Ovary (tissue), 9 donors: ENCODE measurements around the gene KREMEN1. TPM values are rescaled to one million over a fixed set of nuclear protein-coding genes. Genes with fewer than 3 reads are reported as not detected.
A peak's percentile ranks its signal among the peaks of the same experiment; 100 is the strongest.

ENCODE experiments used
- DNase-seq, 5 donors: peaks; one replicate each; pipeline ENCODE4 v3.0.0-alpha.2; 2019 to 2020
- H3K27ac ChIP-seq, 2 donors: fragments of 200-600 bp; one replicate each; pipeline versions ENCODE4 v1.5.1 to v1.8.0; 2019 to 2022
- H3K27me3 ChIP-seq: fragments of 200-600 bp; one replicate; pipeline ENCODE4 v1.8.0; 2022
- H3K36me3 ChIP-seq: fragments of 200-600 bp; sonication (generic); one replicate; pipeline ENCODE4 v1.5.1; 2019
- H3K4me1 ChIP-seq: one replicate; pipeline ENCODE4 v1.8.1; 2013; ENCODE audit warnings: mild to moderate bottlenecking, moderate library complexity; ENCODE audit not compliant: insufficient read depth
- H3K4me3 ChIP-seq: fragments of 200-600 bp; sonication (generic); one replicate; pipeline ENCODE4 v1.5.1; 2017
- H3K9me3 ChIP-seq, 2 donors: fragments of 200-600 bp in 1 of 2; sonication (generic) in 1 of 2; one replicate each; pipeline versions ENCODE4 v1.5.1 to v1.8.1; 2013 to 2019; ENCODE audit warnings: mild to moderate bottlenecking in 1 of 2, moderate library complexity in 1 of 2
- EP300 ChIP-seq: sonication (generic); formaldehyde crosslinking; IDR thresholded peaks from one replicate; pipeline ENCODE4 v1.6.1; 2017; ENCODE audit warnings: antibody characterized with exemption
- POLR2A ChIP-seq: fragments of 450-650 bp; IDR thresholded peaks from one replicate; pipeline ENCODE4 v1.6.1; 2017; ENCODE audit warnings: antibody characterized with exemption, mild to moderate bottlenecking, moderate library complexity
- WGBS, 3 donors: extraction: QIAGEN DNeasy Blood & Tissue Kit in 1 of 3; methylation state at CpG; one replicate each; pipeline versions ENCODE4 v1.1.5 to v1.1.7; 2013 to 2017; 5-methylcytosine and 5-hydroxymethylcytosine counted together
- intact Hi-C, 4 donors: fragments of 100-400 bp; cut with DNase I; formaldehyde crosslinking; loops; one replicate each; pipeline versions ENCODE4 v1.11.0 to v1.15.1; 2022 to 2023
- polyA plus RNA-seq, 2 donors: library from polyadenylated mRNA; stranded (reverse); fragments of 200-250 nt in 1 of 2; fragments of 350-450 nt in 1 of 2; fragmentation: Illumina TruSeq in 1 of 2; extraction: RNeasy Lipid Tissue Mini Kit (QIAGEN cat#74804) in 1 of 2; gene quantifications; one replicate each; pipeline ENCODE4 v1.2.3, GENCODE V29; 2013 to 2014
- small RNA-seq: library from RNA; depleted of rRNA; stranded (forward); fragments of <200 nt; gene quantifications from one replicate; pipeline ENCODE3, GENCODE V24; 2016
- total RNA-seq, 7 donors: library from RNA; depleted of rRNA in 2 of 7; stranded (reverse); fragments of >200 nt in 2 of 7; fragmentation: NEBNext Ultra II Directional in 3 of 7; extraction: Animal tissue kit (Norgen Biotek cat#: 25700) in 3 of 7; gene quantifications; one replicate each; pipeline versions ENCODE4 v1.1.0 to v1.2.4, GENCODE V29; 2016 to 2023
- TF ChIP-seq, protein P1 (sequence below), 3 donors: fragments of 450-650 bp in 2 of 3; fragments of 200-600 bp in 1 of 3; IDR thresholded peaks; one replicate each; pipeline versions ENCODE4 v1.5.1 to v1.8.0; 2016 to 2022; ENCODE audit warnings: antibody characterized with exemption in 3 of 3, mild to moderate bottlenecking in 1 of 3
- donor health status: DM: no; HTN: no; CAD: no; lungs with moderate emphysema.
- donor health status: DM: no; HTN: no; CAD: no.
- donor health status: Bipolar disorder and iron deficiency.
- donor health status: DM: yes; HTN: yes; CAD: no.
- donor health status: DM: no; HTN: no; CAD: no.
- donor health status: DM: yes; HTN: yes; CAD: no.

Gene KREMEN1
- total and polyA plus RNA-seq, 9 donors, result 15.4 to 49.5 (median 35.6) TPM

DNA sequence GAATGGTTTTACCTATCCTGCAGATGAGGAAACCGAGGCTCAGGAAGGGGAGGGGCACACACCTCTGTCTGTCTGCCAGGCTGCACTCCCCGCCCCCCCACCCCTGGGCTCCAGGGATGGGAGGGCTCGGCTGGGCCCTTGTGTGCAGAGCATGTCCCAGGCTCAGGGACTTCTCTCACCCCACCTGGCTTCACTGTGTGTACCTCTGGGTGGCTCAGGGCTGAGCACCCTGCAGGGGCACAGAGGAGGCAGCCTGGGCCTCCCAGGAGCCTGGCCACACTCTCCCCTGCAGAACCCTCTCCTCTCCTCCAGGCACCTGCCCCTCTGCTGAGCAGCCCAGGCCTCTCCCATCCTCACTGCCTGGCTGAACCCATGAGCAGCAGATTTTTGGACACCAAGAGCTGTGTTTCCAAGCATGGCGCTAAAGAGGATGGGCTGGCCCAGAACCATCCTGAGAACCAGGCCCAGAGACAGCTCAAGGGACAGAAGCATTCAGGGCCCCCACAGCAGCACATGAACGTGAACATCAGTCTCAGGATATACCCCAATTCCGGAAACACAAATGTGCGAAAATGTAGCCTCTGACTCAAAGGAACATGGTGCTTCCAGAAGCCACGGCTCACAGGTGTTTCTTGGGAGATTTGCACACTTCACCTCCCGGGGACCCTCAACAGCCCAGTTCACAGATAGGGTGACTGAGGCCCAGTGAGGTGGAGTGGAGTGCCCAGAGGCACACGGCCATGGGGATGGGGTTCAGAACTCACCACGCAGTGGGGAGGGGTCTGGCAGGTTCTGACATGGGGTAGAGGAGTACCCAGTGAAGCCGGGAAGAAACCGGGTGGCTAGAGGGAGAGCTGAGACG, 143.4 kb downstream of the KREMEN1 start:
- no peaks in the 10 kb centered on the region for H3K36me3 ChIP-seq
- no peak overlapping the region for H3K4me3 ChIP-seq
- H3K9me3 ChIP-seq, result no peaks in the 10 kb centered on the region
- H3K4me1 ChIP-seq, result no peaks in the 10 kb centered on the region
- peak in 1 of 5 donors; percentile 30 for DNase-seq
- no peaks in the 10 kb centered on the region for H3K27me3 ChIP-seq
- TF ChIP-seq POLR2A, result no peak
- no peak for TF ChIP-seq EP300
- TF ChIP-seq, protein P1, sequence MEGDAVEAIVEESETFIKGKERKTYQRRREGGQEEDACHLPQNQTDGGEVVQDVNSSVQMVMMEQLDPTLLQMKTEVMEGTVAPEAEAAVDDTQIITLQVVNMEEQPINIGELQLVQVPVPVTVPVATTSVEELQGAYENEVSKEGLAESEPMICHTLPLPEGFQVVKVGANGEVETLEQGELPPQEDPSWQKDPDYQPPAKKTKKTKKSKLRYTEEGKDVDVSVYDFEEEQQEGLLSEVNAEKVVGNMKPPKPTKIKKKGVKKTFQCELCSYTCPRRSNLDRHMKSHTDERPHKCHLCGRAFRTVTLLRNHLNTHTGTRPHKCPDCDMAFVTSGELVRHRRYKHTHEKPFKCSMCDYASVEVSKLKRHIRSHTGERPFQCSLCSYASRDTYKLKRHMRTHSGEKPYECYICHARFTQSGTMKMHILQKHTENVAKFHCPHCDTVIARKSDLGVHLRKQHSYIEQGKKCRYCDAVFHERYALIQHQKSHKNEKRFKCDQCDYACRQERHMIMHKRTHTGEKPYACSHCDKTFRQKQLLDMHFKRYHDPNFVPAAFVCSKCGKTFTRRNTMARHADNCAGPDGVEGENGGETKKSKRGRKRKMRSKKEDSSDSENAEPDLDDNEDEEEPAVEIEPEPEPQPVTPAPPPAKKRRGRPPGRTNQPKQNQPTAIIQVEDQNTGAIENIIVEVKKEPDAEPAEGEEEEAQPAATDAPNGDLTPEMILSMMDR (IDR thresholded peaks at IDR 0.05), result no peak
- no peak overlapping the region for H3K27ac ChIP-seq
- intact Hi-C loops, result no loop called here
- WGBS, 3 donors, result 79 to 83% (median 79%) methylated on average over 14 of the region's 14 CpGs

DNA sequence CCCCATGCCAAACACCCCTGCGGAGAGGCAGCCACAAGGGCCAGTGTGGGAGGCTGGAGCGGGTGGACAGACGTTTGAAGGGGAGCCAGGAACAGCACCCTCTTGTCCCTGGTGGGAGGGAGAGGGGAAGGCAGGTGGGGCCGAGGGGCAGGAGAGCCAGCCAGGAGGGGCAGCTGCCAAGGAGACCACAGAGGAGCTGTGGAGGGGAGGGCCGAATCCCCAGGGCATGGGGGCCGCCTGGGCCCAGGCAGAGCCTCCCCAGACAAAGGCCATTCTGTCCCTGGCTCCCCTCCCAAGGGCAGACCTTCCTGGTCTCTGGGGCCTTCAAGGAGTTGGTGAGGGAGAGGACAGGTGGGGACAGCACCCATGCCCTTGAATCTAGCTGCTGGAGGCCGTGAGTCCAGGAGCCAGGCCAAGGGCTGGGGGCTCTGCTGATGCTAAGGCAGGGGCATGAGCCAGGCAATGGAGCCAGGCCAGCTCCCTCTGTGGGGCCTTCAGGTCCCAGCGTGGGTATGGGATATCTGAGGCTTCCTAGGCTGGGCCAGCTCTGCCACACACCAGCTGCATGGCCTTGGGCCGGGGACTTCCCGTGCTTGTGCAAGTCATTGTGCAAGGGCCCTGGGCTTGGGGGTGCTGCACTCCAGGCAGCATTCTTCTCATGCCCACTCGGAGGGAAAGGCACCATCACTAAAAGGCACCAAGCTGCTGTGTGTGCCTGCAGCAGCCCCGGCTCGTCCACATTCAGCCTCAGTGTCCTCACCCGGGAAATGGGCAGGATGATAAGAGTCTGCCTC, 144.2 kb downstream of the KREMEN1 start:
- WGBS, 3 donors, result 63 to 69% (median 69%) methylated on average over 13 to 14 of the region's 14 CpGs
- no peaks in the 10 kb centered on the region for H3K9me3 ChIP-seq
- no peak overlapping the region for H3K27ac ChIP-seq
- no peak overlapping the region for H3K4me3 ChIP-seq
- H3K27me3 ChIP-seq, result no peaks in the 10 kb centered on the region
- TF ChIP-seq POLR2A (no peak), EP300 (no peak)
- TF ChIP-seq, protein P1 (IDR thresholded peaks at IDR 0.05), result no peak
- DNase-seq, result peak in 2 of 5 donors; percentile 42 to 71
- no peaks in the 10 kb centered on the region for H3K36me3 ChIP-seq
- no peaks in the 10 kb centered on the region for H3K4me1 ChIP-seq
- intact Hi-C loops, result no loop called here

Small RNAs within 50 kb of the gene (small RNA-seq; reads per million reads assigned to genes)
- gene RNU6-1219P (not detected), gene RNU6-810P (not detected)

Other genes with a start within 250 kb of the KREMEN1 start
- 10 to 100 TPM; 11.1 to 24.3 (median 14.1) TPM for gene ZNRF3, start 189.5 kb upstream of the KREMEN1 start, total RNA-seq
- gene ZNRF3, start 189.5 kb upstream of the KREMEN1 start, polyA plus RNA-seq, result 1 to 10 TPM; 7.4 TPM
- under 1 TPM in 5 of 7 donors, not detected in 2; 0.32 to 0.92 (median 0.35) TPM for gene C22orf31, start 11.2 kb upstream of the KREMEN1 start, total RNA-seq
- gene C22orf31, start 11.2 kb upstream of the KREMEN1 start, polyA plus RNA-seq, result under 1 TPM; 0.20 to 0.73 TPM
- gene EMID1, start 132.9 kb downstream of the KREMEN1 start, total RNA-seq, result 10 to 100 TPM in 1 of 7 donors, 1 to 10 TPM in 6; 6.7 to 10.8 (median 8.6) TPM
- gene EMID1, start 132.9 kb downstream of the KREMEN1 start, polyA plus RNA-seq, result 10 to 100 TPM in 1 of 2 donors, 1 to 10 TPM in 1; 2.6 to 11.2 TPM
- gene RHBDD3, start 194.9 kb downstream of the KREMEN1 start, total RNA-seq, result 10 to 100 TPM; 16.9 to 26.8 (median 19.4) TPM
- gene RHBDD3, start 194.9 kb downstream of the KREMEN1 start, polyA plus RNA-seq, result 10 to 100 TPM in 1 of 2 donors, 1 to 10 TPM in 1; 4.2 to 22.5 TPM
- gene EWSR1, start 195.2 kb downstream of the KREMEN1 start, total RNA-seq, result 100 to 1,000 TPM; 127 to 191 (median 170) TPM
- gene EWSR1, start 195.2 kb downstream of the KREMEN1 start, polyA plus RNA-seq, result 100 to 1,000 TPM; 136 to 175 TPM
- 10 to 100 TPM in 4 of 7 donors, 1 to 10 TPM in 3; 6.2 to 21.0 (median 12.5) TPM for gene GAS2L1, start 233.6 kb downstream of the KREMEN1 start, total RNA-seq
- gene GAS2L1, start 233.6 kb downstream of the KREMEN1 start, polyA plus RNA-seq, result 1 to 10 TPM; 2.1 to 9.8 TPM
- under 1 TPM in 4 of 7 donors, not detected in 3; 0.22 to 0.53 (median 0.41) TPM for gene RASL10A, start 242.7 kb downstream of the KREMEN1 start, total RNA-seq
- under 1 TPM; 0.30 to 0.45 TPM for gene RASL10A, start 242.7 kb downstream of the KREMEN1 start, polyA plus RNA-seq